ENCODE data around the gene SKAP1.

- no peak; the same call in 1 of the 2 replicates for TF ChIP-seq POLR2A (IDR thresholded peaks at IDR 0.05; ENCODE audit: low read depth, low read length)
- TF ChIP-seq TAF1 (IDR thresholded peaks at IDR 0.05; ENCODE audit: borderline replicate concordance, low read depth, low read length), result no peak
These were observed 318.1 kb downstream of the SKAP1 start for GRCh38 chr17:48111937-48112241.

All from GM12892 (cell line).